GM19324 (cell line): ENCODE data around the gene MACC1.
"Not testable (repeated sequence)": the region's sequence is repeated elsewhere in the genome, so short reads cannot be mapped to it uniquely, and the experiment has no call there.

Source experiments
- ATAC-seq: cut with Tn5 transposase; IDR thresholded peaks from one replicate; pipeline ENCODE4 v1.9.1; 2021; ENCODE audit warnings: mild to moderate bottlenecking, moderate library complexity; ENCODE audit not compliant: unreplicated experiment, low FRiP score

MACC1 gene

DNA sequence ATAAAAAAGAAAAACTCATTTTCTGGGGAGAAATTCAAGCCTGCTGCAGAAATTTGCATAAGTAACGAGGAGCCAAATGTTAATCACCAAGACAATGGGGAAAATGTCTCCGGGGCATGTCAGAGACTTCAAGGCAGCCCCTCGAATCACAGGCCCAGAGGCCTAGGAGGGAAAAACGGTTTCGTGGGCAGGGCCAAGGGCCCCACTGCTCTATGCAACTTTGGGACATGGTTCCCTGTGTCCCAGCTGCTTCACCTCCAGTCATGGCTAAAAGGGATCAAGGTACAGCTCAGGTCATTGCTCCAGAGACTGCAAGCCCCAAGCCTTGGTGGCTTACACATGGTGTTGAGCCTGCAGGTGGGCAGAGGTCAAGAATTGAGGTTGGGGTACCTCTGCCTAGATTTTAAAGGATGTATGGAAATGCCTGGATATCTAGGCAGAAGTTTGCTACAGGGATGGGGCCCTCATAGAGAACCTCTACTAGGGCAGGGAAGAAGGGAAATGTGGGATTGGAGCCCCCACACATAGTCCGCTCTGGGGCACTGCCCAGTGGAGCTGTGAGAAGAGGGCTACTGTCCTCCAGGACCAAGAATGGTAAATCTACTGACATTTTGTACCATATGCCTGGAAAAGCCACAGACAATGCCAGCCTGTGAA lies 8.4 kb downstream of the MACC1 start:
- no peak for ATAC-seq

DNA sequence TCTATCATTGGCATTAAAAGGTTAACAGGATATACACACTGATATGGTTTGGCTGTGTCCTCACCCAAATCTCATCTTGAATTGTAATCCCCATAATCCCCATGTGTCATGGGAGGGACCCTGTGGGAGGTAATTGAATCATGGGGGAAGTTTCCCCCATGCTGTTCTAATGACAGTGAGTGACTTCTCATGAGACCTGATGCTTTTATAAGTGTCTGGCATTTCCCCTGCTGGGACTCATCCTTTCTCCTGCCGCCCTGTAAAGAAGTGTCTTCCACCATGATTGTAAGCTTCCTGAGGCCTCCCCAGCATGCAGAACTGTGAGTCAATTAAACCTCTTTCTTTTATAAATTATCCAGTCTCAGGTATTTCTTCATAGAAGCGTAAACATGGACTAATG lies 9.4 kb downstream of the MACC1 start:
- ATAC-seq, result not testable (repeated sequence)

DNA sequence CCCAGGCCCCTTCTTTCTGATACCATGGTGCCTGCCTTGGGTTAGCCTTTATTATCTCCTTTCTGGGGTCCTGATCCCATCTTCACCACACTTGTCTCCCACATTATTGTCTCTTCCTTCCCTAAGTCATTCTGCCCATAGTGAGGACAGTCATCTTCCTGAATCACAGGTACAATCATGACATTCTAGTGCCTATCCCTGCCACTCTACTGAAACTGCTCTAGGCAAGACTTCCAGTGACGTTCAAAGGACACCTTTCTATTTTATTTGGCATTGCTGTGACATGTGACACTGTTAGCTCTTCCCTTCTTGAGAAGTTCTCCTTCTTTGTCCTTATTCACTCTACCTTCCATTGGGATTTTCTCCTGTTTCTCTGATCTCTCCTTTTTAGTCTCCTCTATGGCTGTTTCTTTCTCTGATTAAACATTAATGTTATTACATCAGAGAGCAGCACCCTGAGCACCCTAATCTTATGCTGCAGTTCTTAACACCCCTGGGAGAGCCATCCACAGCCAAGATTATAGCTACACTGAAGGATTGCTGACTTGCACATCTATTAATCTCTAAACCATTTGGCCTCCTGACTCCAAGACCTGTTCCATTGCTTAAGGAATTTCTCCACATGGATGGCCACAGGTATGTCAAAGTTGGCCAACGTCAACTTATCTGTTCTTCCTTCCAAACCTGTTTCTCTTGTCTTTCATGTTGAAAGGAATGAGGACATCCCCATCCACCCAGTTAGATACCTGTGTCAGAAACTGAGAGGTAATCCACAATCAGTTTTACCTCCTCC lies 10.9 kb downstream of the MACC1 start:
- ATAC-seq, result no peak

DNA sequence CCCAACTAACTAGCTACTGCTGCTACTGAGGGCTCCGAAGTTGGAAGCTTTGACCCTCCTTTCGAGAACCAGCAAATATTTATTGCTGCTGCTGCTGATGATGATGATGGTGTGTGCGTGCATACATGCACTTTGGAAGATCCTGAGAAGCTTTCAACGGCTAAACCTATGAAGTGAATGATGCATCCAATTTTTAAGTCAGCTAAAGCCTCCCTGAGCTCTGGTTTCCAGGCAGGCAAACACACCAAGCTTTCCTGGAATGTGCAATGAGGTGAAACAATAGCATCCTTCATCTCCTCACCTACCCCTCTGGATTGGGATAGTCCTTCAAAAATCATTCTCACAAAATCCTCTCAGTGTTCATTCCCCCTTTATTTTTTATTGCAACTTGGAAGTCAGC lies 13.9 kb downstream of the MACC1 start:
- ATAC-seq, result no peak

DNA sequence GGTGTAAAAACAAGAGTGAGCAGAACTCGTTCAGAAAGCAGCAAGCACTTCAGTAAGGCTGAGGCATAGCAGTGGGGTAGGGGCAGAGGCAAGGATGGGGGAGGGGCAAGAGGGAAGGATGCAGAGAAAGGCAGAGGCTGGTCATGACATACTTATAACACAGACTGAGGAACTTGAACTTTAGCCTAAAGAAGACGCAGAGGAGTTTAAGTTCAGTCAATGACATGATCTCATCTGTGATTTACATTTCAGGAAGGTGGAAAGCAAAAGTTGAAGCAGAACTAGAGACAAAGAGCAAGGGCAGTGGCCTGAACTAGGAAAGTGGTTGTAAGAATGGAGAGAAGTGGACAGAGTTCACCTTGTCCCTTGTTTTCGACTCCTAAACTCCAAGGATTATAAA lies 15.8 kb downstream of the MACC1 start:
- peak; percentile 50 for ATAC-seq

DNA sequence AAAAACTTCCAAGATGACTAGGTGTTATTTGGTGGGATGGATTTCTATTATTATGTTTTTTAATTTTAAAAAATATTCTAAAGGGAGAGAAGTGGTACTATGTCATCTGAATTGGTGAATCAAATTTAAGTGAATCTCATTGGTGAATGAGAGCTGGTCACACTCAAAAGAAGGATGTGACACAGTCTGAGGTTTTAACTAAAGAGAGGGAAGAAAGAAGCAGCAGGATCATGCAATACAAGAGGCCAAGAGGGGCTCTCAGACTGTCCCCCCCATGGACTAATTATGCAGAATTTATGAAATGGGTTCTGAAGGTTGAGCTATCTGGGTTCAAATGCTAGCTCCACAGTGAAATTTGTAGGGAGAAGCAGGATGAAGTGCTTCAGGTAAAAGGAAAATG lies 16.2 kb downstream of the MACC1 start:
- no peak for ATAC-seq

DNA sequence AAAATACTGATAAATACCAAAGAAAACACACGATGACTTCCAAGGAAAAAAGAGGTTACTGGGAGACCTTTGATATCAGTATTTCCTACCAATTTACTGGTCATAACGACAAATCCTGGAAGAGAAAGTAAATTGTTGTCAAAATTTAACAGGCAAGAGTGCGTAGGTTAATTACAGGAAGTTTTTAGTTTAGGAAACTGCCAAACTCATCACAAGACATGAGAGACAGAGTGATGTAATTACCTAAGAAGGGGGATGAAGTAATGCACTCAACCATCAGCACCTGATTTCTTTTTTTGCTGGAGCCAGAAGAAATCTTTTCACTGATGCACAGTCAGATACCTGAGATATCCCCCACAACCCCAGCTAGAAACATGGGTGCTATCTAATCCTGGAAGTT lies 16.8 kb downstream of the MACC1 start:
- no peak for ATAC-seq

DNA sequence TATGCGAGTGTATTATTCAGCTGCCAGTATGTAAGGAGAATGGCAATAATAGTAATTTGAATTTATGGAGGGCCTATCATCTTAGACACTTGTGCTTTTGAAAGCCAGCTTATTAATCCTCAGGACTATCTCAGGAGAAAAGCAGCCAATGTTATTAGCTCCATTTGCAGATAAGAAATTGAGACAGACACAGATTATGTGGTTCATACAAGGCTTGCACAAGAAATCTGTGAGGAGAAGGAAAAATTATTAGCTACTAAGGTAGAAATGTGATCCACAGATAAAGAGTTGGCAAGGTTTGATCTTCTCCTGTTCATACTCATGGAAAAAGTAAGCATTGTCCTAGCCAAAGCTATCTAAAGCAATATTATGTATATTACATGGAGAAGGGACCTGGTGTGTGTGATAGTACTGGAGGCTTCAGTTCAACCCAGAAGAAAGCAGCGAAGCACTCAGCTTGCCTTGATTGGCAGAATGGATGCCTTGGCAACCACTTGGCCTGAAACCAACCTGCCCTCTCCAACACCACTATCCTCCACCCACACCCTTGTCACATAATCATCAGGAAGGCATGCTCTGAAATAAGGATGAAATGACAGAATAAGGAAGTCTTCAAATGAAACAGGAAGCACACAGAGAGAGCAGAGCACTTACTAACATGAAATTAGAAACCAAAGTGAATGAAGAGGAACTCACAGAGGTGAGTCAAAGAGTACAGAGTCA lies 18.0 kb downstream of the MACC1 start:
- ATAC-seq, result peak; percentile 76

DNA sequence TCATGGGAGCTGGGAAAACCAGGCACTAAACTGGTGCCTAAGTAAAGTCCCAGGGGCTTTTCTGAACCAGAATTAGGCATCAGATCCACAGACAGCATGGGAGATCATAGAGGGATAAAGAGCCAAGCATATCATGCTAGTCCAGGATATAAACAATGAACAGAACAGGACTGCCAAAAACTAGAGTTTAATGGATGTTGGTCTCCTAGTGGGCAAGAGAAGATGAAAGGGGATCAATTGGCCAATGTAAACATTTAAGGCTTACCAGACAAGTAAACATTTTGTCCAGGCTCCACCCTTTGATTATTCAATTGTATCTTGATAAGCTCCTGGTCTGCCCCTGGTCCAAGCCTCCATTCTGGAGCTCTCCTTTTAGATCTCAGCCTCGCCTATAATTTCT lies 18.9 kb downstream of the MACC1 start:
- ATAC-seq, result no peak

DNA sequence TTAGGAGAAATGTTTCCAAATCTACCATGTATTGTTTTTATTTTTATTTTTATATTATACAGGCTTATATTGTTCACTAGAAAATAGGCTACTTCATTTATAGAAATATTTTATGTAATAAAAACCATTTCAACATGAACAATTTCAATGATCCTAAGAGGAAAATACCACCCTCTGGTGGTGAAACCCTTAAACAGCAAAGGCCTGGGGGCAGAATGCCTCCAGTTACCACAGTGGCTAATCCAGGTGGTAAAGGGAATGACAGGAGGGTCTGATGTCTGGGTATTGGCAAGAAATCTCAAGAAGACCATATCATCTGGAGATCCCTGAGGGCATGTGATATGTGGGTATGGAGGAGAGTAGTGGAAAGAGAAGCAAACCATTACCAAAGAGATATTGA lies 19.3 kb downstream of the MACC1 start:
- no peak for ATAC-seq

DNA sequence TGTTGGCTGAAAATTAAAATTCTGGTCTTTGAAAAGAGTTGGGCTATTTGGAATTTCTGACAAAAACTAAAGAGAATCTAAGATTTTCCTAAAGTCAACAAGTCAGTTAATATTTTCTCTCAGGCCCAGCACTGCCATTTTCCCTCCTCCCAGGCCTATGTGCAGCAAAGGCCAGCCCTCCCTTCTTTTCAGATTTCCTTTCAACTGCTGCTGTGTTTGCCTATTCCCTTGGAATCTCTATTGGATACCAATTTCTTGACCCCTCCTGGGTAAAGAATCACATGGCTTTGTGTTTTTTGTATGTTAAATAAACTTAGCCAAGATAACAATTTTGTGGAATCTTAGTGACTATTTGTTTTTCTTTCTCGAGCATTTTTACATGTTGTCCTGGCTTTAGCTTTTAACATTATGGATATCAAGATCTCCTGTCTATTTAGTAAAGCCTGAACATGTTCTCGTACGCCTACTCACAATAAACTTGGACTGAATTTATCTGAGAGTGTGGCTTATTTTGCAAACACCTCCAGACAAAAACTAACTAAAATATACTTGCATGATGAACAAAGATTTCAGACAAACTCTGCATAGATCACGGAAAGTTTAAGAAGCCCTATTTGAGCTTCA lies 19.9 kb downstream of the MACC1 start:
- ATAC-seq, result no peak

DNA sequence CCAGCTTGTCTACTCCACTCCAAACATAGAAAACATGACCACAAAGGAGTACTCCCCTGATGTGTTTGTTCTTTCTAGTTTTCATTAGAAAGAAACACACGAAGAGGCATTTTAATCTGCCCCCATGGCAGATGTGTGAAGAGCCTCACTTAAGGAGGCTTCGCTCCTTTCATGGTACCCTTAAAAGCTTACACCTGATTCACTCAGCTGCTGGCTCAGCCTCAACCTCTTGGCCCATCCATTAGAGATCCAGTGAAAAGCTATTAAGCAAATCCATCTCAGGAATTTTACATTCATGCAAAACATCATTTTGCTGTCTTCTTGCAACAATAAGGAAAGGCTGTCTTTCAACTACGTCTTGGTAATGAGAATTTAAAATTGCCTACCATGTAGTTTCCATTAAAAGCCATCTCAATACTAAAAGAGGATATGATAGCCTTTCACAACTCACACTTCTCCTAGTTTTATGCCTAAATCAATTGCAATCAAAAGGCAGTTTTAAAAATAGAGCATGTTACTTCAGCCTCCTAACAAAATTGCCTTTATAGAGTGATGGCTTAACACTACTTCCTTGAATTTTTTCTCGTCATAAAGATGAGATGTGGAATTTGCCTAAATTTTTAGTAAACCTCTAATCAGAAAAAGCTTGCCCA lies 22.7 kb downstream of the MACC1 start:
- no peak for ATAC-seq

DNA sequence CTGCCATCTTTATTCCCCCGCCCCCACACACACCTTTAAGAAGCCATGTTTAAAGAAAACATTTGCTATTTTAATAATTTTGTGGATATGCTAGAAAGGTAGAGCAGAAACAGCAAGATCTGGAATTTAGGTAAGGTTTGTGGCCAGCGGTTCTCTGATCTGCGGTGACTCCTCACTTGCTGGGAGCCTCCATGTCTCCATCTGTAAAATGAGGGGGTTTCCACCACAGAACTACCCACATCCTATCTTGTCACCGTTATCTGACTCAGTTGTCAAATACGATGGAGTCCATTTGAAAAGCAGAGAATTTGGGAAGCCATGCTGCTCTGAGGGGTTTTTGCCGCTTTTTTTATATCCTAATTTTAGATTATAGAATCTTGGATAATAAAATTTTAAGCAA lies 23.3 kb downstream of the MACC1 start:
- no peak for ATAC-seq

DNA sequence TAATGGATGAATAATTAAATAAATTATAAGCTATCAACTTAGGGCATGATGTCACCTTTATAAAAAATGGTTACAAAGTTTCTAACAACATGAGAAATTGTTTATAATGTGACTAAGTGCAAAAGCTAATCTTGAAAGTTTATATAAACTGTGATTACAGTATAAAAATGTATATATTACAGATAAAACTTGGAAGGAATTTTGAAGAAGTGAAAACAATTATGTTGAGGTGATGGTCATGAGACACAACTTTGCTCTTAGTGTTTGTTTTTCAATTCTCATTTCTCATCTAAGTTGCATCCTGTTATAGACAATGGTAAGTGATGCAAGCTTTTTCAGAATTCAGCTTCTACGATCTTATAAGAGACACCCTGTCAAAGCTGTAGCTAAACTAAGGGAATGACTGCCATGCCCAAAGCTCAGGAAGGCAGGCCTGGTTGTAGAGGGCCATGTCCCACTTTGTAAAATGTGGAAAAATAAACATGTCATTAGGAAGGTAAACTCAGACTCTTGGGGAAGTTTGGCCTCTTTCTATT lies 23.9 kb downstream of the MACC1 start:
- peak; percentile 63 for ATAC-seq

DNA sequence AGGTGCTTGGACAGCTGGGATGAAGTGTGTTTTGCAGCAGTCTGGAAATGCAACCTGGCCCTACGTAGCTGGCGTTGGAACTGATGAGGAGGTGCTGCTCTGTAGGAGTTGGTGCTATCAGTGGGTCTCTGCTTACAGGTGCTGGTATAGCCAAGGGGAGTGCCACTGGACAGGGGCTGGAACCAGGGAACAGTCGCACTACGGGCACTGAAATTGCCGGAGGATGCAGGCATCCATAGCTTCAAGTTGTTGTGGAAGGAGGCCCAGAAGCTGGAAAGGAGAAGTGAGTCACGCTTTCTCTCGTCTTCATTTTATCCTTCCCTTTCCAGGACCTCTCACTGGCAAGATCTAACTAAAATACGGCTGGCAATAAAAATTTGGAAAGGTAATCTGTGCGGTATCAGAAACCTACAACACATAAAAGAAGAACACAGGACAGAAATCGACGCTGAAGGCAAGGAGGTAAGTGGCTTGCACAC lies 25.8 kb downstream of the MACC1 start:
- no peak for ATAC-seq

DNA sequence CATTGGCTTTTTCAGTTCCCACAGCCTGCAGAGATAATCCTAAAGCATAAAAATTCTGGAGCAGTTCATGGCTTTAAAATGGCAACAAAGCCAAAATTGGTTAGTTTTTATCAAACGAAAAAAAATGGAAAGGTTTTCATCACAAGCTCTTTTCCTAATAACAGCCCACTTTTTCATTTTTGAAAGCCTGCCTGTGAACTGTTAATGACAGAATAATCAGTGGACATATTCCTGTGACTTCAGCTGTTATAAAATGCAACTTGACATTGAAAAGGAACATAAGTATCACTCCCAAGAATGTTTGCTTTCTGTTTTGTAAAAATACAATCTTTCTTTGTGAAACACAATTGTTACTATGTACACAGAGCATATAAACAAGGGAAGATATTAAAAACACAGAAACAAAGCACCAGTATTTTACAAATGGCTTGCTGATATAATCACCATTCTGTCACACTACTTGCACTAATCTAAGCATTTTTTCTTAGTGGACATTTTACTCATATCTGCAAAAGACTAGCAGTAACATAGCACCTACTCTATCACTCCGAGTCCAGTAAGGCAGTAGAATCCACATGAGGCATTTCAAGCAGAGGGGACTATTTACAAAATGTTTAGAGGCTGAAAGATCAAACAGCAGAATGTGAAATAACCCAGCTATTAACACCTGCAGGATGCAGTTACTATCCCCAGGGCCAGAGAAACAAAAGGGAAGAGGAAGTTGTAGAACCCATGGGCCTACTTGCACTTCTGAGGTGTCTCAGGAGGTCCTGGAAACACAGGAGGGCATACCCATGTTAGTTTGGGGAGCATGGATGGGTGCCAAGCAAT lies 26.4 kb downstream of the MACC1 start:
- ATAC-seq, result no peak

DNA sequence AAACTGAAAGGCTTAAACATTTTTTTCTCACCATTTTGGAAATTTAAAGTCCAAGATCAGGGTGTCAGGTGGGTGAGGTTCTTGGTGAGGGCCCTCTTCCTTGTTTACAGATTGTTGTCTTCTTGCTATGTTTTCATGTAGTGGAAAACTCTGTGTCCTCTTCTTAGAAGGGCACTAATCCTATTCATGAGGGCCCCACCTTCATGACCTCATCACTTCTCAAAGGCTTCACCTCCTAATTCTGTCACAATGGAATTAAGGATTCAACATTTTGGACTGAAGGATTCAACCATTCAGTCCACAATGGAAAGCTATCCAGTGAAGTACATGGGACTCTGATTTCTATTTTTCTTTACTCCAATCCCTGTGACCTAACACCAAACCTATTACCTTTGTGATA lies 27.3 kb downstream of the MACC1 start:
- no peak for ATAC-seq

DNA sequence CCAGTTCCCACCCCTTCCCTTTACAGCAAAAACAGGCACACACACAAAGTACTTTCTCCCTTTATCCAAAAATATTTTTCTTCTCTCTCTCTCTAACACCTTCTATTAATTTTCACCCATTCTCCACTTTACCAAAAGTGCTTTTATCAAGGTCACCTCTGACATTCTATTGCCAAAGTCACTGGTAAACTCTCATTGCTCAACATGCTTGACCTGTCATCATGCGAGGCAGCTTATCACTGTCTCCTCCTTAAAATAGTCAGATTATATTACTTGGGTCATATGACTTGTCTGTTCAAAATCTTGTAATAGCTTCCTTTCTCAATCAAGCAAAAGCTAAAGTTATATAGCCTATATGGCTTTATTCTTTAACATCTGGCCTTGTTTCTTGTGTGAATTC lies 28.6 kb downstream of the MACC1 start:
- ATAC-seq, result no peak

DNA sequence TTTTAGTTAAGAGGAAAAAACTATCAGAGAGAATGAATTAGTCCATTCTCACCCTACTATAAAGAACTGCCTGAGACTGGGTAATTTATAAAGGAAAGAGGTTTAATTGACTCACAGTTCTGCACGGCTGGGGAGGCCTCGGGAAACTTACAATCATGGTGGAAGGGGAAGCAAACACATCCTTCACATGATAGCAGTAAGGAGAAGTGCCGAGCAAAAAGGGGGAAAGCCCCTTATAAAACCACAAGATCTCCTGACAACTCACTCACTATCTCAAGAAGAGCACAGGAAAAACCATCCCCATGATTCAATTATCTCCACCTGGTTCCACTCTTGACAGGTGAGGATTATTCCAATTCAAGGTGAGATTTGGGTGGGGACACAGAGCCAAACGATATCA lies 29.3 kb downstream of the MACC1 start:
- not testable (repeated sequence) for ATAC-seq
